Measurements from ENCODE around the gene ZCCHC13.
"Not testable (repeated sequence)": the region's sequence is repeated elsewhere in the genome, so short reads cannot be mapped to it uniquely, and the experiment has no call there.

ZCCHC13 gene

GRCh38 chrX:74304016-74304415, at the start of gene ZCCHC13:
ZCCHC13 (plus strand) TSS chrX:74304180; CDS start chrX:74304267, 87 bp downstream.
- no peak for DNase-seq (ENCODE audit: low spot score)

- DNase-seq (ENCODE audit: low spot score), result not testable (repeated sequence)
Measured at GRCh38 chrX:74258111-74258510, 45.9 kb upstream of the ZCCHC13 start.

- no peak for DNase-seq (ENCODE audit: low spot score)
Measured at GRCh38 chrX:74259885-74260491, 44.0 kb upstream of the ZCCHC13 start.

GRCh38 chrX:74262452-74263209, 41.3 kb upstream of the ZCCHC13 start:
- no peak for DNase-seq (ENCODE audit: low spot score)

- DNase-seq (ENCODE audit: low spot score), result no peak
Measured at GRCh38 chrX:74270393-74270792, 33.6 kb upstream of the ZCCHC13 start.

GRCh38 chrX:74272230-74272629, 31.8 kb upstream of the ZCCHC13 start:
- DNase-seq (ENCODE audit: low spot score), result no peak

GRCh38 chrX:74274516-74274915, 29.5 kb upstream of the ZCCHC13 start:
- no peak for DNase-seq (ENCODE audit: low spot score)

GRCh38 chrX:74277320-74277719, 26.7 kb upstream of the ZCCHC13 start:
- no peak for DNase-seq (ENCODE audit: low spot score)

- DNase-seq (ENCODE audit: low spot score), result no peak
Measured at GRCh38 chrX:74277846-74278245, 26.1 kb upstream of the ZCCHC13 start.

GRCh38 chrX:74280759-74281158, 23.2 kb upstream of the ZCCHC13 start:
- no peak for DNase-seq (ENCODE audit: low spot score)

GRCh38 chrX:74284391-74284952, 19.5 kb upstream of the ZCCHC13 start:
- DNase-seq (ENCODE audit: low spot score), result no peak

GRCh38 chrX:74286950-74287740, 16.8 kb upstream of the ZCCHC13 start:
- peak; percentile 5 for DNase-seq (ENCODE audit: low spot score)

GRCh38 chrX:74291577-74291963, 12.4 kb upstream of the ZCCHC13 start:
- no peak for DNase-seq (ENCODE audit: low spot score)

- peak; percentile 90 for DNase-seq (ENCODE audit: low spot score)
Measured at GRCh38 chrX:74291964-74292807, 11.8 kb upstream of the ZCCHC13 start.

GRCh38 chrX:74292808-74293123, 11.2 kb upstream of the ZCCHC13 start:
- DNase-seq (ENCODE audit: low spot score), result no peak

GRCh38 chrX:74293343-74293946, 10.5 kb upstream of the ZCCHC13 start:
- peak; percentile 93 for DNase-seq (ENCODE audit: low spot score)

GRCh38 chrX:74295101-74295500, 8.9 kb upstream of the ZCCHC13 start:
- no peak for DNase-seq (ENCODE audit: low spot score)

- no peak for DNase-seq (ENCODE audit: low spot score)
Measured at GRCh38 chrX:74297766-74298165, 6.2 kb upstream of the ZCCHC13 start.

GRCh38 chrX:74300869-74301268, 3.1 kb upstream of the ZCCHC13 start:
- DNase-seq (ENCODE audit: low spot score), result no peak

GRCh38 chrX:74318672-74319071, 14.7 kb downstream of the ZCCHC13 start:
- DNase-seq (ENCODE audit: low spot score), result no peak

GRCh38 chrX:74319321-74319720, 15.3 kb downstream of the ZCCHC13 start:
- not testable (repeated sequence) for DNase-seq (ENCODE audit: low spot score)
